Neural cell (in vitro differentiated cells): Measurements from ENCODE around the gene ZNF561. TPM values are rescaled to one million over a fixed set of nuclear protein-coding genes. Genes with fewer than 3 reads are reported as not detected.

ENCODE experiments used
- H2AFZ ChIP-seq: fragments of 200-600, 300-800 bp; sonication (generic), shearing (Covaris generic); 2 replicates; pipeline ENCODE4 v1.6.0; 2014; ENCODE audit warnings: low read depth, mild to moderate bottlenecking, antibody characterized with exemption, low read length, moderate library complexity
- H3F3A ChIP-seq: fragments of 200-600 bp; shearing (Covaris generic); 2 replicates; pipeline ENCODE4 v1.6.1; 2016; ENCODE audit warnings: mild to moderate bottlenecking, moderate library complexity, mixed read lengths, antibody characterized with exemption, low read length; ENCODE audit not compliant: insufficient read depth, poor library complexity, severe bottlenecking
- H3K27ac ChIP-seq: fragments of 200-600, 300-800 bp; sonication (generic), shearing (Covaris generic); 2 replicates; pipeline ENCODE4 v1.5.1; 2014; ENCODE audit warnings: mild to moderate bottlenecking, low read length, moderate library complexity
- H3K27me3 ChIP-seq: fragments of 300-800, 200-600 bp; sonication (generic), shearing (Covaris generic); 2 replicates; pipeline ENCODE4 v1.6.0; 2014; ENCODE audit warnings: mild to moderate bottlenecking, low read depth, low read length, moderate library complexity; ENCODE audit not compliant: insufficient read depth
- H3K36me3 ChIP-seq: fragments of 300-800, 200-600 bp; sonication (generic), shearing (Covaris generic); 2 replicates; pipeline ENCODE4 v1.5.1; 2014; ENCODE audit warnings: mild to moderate bottlenecking, antibody characterized with exemption, low read length, moderate library complexity; ENCODE audit not compliant: insufficient read depth
- H3K4me2 ChIP-seq: fragments of 300-800, 200-600 bp; sonication (generic), shearing (Covaris generic); 2 replicates; pipeline ENCODE4 v1.6.0; 2014; ENCODE audit warnings: mild to moderate bottlenecking, low read length
- H3K4me3 ChIP-seq: fragments of 300-800, 200-600 bp; sonication (generic), shearing (Covaris generic); 2 replicates; pipeline ENCODE4 v1.5.1; 2014; ENCODE audit warnings: mild to moderate bottlenecking, low read length, moderate library complexity
- H3K79me2 ChIP-seq: fragments of 200-600 bp; shearing (Covaris generic); replicated peaks from 2 replicates; pipeline ENCODE4 v1.6.0; 2014; ENCODE audit warnings: mild to moderate bottlenecking, low read length, moderate library complexity; ENCODE audit not compliant: insufficient read depth
- H3K9ac ChIP-seq: fragments of 300-800, 200-600 bp; sonication (generic), shearing (Covaris generic); 2 replicates; pipeline ENCODE4 v1.6.1; 2016; ENCODE audit warnings: mild to moderate bottlenecking, low read length, mixed read lengths
- H3K9me2 ChIP-seq: fragments of 200-600 bp; shearing (Covaris generic); 2 replicates; pipeline ENCODE4 v1.6.1; 2016; ENCODE audit warnings: mild to moderate bottlenecking, low read length, mixed read lengths; ENCODE audit not compliant: insufficient read depth
- H3K9me3 ChIP-seq: fragments of 200-600, 300-800 bp; sonication (generic), shearing (Covaris generic); 2 replicates; pipeline ENCODE4 v1.6.1; 2016; ENCODE audit warnings: mild to moderate bottlenecking, mixed run types, low read length, moderate library complexity, mixed read lengths
- H4K20me1 ChIP-seq: fragments of 200-600 bp; shearing (Covaris generic); 2 replicates; pipeline ENCODE4 v1.6.1; 2016; ENCODE audit warnings: mild to moderate bottlenecking, mixed run types; ENCODE audit not compliant: insufficient read depth
- EP300 ChIP-seq: fragments of 450-650 bp; conservative IDR thresholded peaks from 2 replicates; pipeline ENCODE4 v1.6.1; 2014; ENCODE audit warnings: antibody characterized with exemption, mild to moderate bottlenecking, moderate library complexity; ENCODE audit not compliant: poor library complexity, severe bottlenecking
- EZH2 ChIP-seq: fragments of 200-600, 300-800 bp; shearing (Covaris generic), sonication (generic); IDR thresholded peaks from 2 replicates; pipeline ENCODE4 v1.6.1; 2014; ENCODE audit warnings: antibody characterized with exemption, low read length, borderline replicate concordance, mild to moderate bottlenecking; ENCODE audit not compliant: insufficient read depth, poor library complexity, severe bottlenecking
- MXI1 ChIP-seq: fragments of 450-650 bp; conservative IDR thresholded peaks from 2 replicates; pipeline ENCODE4 v1.6.1; 2014; ENCODE audit warnings: antibody characterized with exemption, mild to moderate bottlenecking; ENCODE audit not compliant: poor library complexity, severe bottlenecking
- POLR2AphosphoS5 ChIP-seq: IDR thresholded peaks from 2 replicates; pipeline ENCODE4 v1.6.1; 2012
- RAD21 ChIP-seq: fragments of 450-650 bp; conservative IDR thresholded peaks from 2 replicates; pipeline ENCODE4 v1.6.1; 2014; ENCODE audit warnings: antibody characterized with exemption, mild to moderate bottlenecking, moderate library complexity
- REST ChIP-seq: IDR thresholded peaks from 2 replicates; pipeline ENCODE4 v1.6.1; 2012; ENCODE audit warnings: borderline replicate concordance
- SMC3 ChIP-seq: fragments of 450-650 bp; conservative IDR thresholded peaks from 2 replicates; pipeline ENCODE4 v1.6.1; 2014; ENCODE audit warnings: antibody characterized with exemption, mild to moderate bottlenecking, moderate library complexity; ENCODE audit not compliant: poor library complexity
- TAF1 ChIP-seq: IDR thresholded peaks from 2 replicates; pipeline ENCODE4 v1.6.1; 2012; ENCODE audit warnings: low read depth
- polyA plus RNA-seq: library from polyadenylated mRNA; depleted of rRNA; stranded (reverse); fragments of >200 nt; gene quantifications from 2 replicates; pipeline ENCODE4 v1.2.3, GENCODE V29; 2014
- TF ChIP-seq, protein P1 (sequence below): fragments of 450-650 bp; IDR thresholded peaks from 2 replicates; pipeline ENCODE4 v1.5.1; 2014; ENCODE audit warnings: antibody characterized with exemption, mild to moderate bottlenecking, moderate library complexity; ENCODE audit not compliant: poor library complexity, severe bottlenecking

Gene ZNF561
- polyA plus RNA-seq, 1 donor from 2014 or later = 35.5 TPM

GRCh38 chr19:9565900-9566705, 54.9 kb downstream of the ZNF561 start:
- Histone ChIP-seq H3K4me3 (no peak overlapping the region), H3F3A (no peaks in the 10 kb centered on the region), H3K9me3 (peaks cover 36% of the 10 kb centered on the region), H4K20me1 (no peaks in the 10 kb centered on the region), H3K4me2 (no peak overlapping the region), H3K9ac (no peak overlapping the region), H3K9me2 (no peaks in the 10 kb centered on the region), H3K27ac (no peak overlapping the region), H3K79me2 (peaks cover 37% of the 10 kb centered on the region), H3K36me3 (peaks cover 46% of the 10 kb centered on the region), H2AFZ (no peak overlapping the region), H3K27me3 (no peaks in the 10 kb centered on the region)
- TF ChIP-seq EZH2 (no peak), MXI1 (no peak), EP300 (no peak), RAD21 (no peak), POLR2AphosphoS5 (no peak), REST (no peak), TAF1 (no peak), SMC3 (no peak)
- TF ChIP-seq, protein P1, sequence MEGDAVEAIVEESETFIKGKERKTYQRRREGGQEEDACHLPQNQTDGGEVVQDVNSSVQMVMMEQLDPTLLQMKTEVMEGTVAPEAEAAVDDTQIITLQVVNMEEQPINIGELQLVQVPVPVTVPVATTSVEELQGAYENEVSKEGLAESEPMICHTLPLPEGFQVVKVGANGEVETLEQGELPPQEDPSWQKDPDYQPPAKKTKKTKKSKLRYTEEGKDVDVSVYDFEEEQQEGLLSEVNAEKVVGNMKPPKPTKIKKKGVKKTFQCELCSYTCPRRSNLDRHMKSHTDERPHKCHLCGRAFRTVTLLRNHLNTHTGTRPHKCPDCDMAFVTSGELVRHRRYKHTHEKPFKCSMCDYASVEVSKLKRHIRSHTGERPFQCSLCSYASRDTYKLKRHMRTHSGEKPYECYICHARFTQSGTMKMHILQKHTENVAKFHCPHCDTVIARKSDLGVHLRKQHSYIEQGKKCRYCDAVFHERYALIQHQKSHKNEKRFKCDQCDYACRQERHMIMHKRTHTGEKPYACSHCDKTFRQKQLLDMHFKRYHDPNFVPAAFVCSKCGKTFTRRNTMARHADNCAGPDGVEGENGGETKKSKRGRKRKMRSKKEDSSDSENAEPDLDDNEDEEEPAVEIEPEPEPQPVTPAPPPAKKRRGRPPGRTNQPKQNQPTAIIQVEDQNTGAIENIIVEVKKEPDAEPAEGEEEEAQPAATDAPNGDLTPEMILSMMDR = no peak

Other genes starting within 250 kb of the ZNF561 start
- 67.6 and 89.4 TPM in 2 replicates for gene ZNF266, start 185.7 kb downstream of the ZNF561 start, polyA plus RNA-seq
- 0.52 and 0.61 TPM in 2 replicates for gene ZNF560, start 122.6 kb downstream of the ZNF561 start, polyA plus RNA-seq
- 12.2 and 14.3 TPM in 2 replicates for gene ZNF426, start 82.6 kb downstream of the ZNF561 start, polyA plus RNA-seq
- 29.5 and 32.4 TPM in 2 replicates for gene ZNF121, start 36.7 kb downstream of the ZNF561 start, polyA plus RNA-seq
- 0.01 and 0.08 TPM in 2 replicates for gene ZNF562, start 53.9 kb upstream of the ZNF561 start, polyA plus RNA-seq
- 7.4 and 10.0 TPM in 2 replicates for gene ZNF846, start 147.5 kb upstream of the ZNF561 start, polyA plus RNA-seq
- 31.5 and 31.9 TPM in 2 replicates for gene FBXL12, start 197.8 kb upstream of the ZNF561 start, polyA plus RNA-seq
- gene UBL5, start 206.7 kb upstream of the ZNF561 start, polyA plus RNA-seq = 1,308 and 1,364 TPM in 2 replicates
- 268 and 288 TPM in 2 replicates for gene PIN1, start 214.1 kb upstream of the ZNF561 start, polyA plus RNA-seq